GM19324 (cell line): ENCODE measurements around the gene HINFP.
"Not testable (repeated sequence)": the region's sequence is repeated elsewhere in the genome, so short reads cannot be mapped to it uniquely, and the experiment has no call there.

Experiments used
- ATAC-seq: cut with Tn5 transposase; IDR thresholded peaks from one replicate; pipeline ENCODE4 v1.9.1; 2021; ENCODE audit warnings: mild to moderate bottlenecking, moderate library complexity; ENCODE audit not compliant: unreplicated experiment, low FRiP score

The HINFP gene

GRCh38 chr11:119181677-119182412 lies 60.5 kb downstream of the HINFP start:
- ATAC-seq = no peak

GRCh38 chr11:119184399-119184798 lies 63.0 kb downstream of the HINFP start:
- not testable (repeated sequence) for ATAC-seq
